WI38 (cell line): Measurements from ENCODE around the gene RAB3B.
"Not testable (repeated sequence)": the region's sequence is repeated elsewhere in the genome, so short reads cannot be mapped to it uniquely, and the experiment has no call there.

Experiments
- H3K4me3 ChIP-seq: 2 replicates; pipeline ENCODE4 v1.5.1; 2011; ENCODE audit warnings: low read depth, mild to moderate bottlenecking, control low read depth, low read length
- TF ChIP-seq, protein P1 (sequence below): IDR thresholded peaks from 2 replicates; pipeline ENCODE4 v1.5.1; 2012; ENCODE audit warnings: low read depth, mild to moderate bottlenecking, control low read depth, low read length

RAB3B gene

DNA sequence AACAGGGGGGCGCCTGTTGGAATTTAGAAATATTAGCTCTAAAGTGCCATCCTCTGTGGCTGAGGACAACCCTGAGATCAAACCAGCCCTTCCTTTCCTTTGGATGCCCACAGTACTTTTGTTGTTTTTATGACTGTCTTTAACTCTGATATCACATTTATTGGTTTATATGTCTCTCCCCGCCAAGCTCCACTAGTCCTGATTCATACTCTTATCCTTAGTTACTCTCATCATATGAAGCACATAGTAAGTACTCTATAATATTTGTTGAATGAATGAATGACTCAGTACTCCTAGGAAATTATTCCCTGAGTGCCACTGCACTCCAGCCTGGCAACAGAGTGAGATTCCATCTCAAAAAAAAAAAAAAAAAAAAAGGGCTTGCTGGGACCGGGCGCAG is 89.3 kb downstream of the RAB3B start:
- no peak overlapping the region for H3K4me3 ChIP-seq
- TF ChIP-seq, protein P1, sequence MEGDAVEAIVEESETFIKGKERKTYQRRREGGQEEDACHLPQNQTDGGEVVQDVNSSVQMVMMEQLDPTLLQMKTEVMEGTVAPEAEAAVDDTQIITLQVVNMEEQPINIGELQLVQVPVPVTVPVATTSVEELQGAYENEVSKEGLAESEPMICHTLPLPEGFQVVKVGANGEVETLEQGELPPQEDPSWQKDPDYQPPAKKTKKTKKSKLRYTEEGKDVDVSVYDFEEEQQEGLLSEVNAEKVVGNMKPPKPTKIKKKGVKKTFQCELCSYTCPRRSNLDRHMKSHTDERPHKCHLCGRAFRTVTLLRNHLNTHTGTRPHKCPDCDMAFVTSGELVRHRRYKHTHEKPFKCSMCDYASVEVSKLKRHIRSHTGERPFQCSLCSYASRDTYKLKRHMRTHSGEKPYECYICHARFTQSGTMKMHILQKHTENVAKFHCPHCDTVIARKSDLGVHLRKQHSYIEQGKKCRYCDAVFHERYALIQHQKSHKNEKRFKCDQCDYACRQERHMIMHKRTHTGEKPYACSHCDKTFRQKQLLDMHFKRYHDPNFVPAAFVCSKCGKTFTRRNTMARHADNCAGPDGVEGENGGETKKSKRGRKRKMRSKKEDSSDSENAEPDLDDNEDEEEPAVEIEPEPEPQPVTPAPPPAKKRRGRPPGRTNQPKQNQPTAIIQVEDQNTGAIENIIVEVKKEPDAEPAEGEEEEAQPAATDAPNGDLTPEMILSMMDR, result no peak

DNA sequence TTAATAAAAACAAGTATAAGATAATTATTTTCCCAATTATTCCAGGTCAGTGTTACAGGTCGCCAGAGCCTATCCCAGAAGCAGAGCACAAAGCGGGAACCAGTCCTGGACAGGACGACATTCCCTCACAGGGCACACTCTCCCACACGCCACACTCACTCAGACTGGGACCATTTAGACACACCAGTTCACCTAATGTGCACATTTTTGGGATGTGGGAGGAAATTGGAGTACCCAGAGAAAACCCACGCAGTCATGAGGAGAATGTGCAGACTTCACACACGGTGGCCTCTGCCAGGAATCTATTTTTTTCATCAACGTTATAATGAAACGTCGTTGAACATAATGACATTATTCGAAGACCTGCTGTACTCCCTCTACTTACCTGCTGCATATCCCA is 91.5 kb downstream of the RAB3B start:
- TF ChIP-seq, protein P1, result no peak
- no peak overlapping the region for H3K4me3 ChIP-seq

DNA sequence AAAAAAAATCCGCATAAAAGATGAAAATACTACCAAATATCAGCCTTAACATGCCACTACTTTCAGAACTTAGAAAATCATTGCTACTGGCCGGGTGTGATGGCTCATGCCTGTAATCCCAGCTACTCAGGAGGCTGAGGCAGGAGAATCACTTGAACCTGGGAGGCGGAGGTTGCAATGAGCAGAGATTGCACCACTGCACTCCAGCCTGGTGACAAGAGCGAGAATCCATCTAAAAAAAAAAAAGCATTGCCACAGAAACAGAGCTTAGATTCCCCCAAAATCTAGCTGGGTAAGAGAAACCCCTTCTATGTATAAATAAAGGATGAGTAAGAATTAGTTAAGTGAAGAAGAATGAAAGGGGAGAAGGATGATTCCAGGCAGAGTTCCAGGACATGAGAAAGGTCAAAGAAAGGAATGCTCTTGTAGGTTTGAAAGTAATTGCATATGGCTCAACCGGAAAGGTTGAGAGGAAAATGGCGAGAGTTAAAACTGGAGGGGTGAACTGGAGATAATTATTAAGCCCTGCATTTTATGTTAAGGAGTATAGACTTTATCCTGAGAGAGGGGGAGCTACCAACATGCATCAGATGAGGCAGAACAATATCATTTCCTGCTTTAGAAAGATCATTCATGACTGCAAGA is 92.3 kb downstream of the RAB3B start:
- TF ChIP-seq, protein P1, result no peak
- H3K4me3 ChIP-seq, result no peak overlapping the region

DNA sequence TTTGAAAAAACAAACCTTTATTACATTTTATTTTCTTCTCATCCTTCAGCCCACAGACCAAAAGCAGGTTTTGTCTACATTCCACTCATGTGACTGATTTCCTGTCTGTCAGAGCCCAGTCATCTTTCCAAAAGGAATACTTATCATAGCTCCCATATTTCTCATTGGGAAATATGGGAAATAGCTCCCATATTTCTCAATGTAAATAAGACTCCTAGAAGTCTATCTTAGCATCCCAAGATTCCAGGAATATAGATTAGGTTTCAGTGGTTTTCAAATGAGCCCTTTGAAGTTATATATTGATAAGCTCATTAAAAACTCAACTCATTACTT is 92.8 kb downstream of the RAB3B start:
- TF ChIP-seq, protein P1, result no peak

DNA sequence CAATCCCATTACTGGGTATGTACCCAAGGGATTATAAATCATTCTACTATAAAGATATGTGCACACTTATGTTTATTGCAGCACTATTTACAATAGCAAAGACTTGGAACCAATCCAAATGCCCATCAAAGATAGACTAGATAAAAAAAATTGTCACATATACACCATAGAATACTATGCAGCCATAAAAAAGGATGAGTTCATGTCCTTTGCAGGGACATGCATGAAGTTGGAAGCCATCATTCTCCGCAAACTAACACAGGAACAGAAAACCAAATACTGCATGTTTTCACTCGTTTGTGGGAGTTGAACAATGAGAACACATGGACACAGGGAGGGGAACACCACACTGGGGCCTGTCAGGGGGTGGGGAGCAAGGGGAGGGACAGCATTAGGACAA is 95.8 kb downstream of the RAB3B start:
- H3K4me3 ChIP-seq, result not testable (repeated sequence)

More for the DNA sequence above, 92.8 kb downstream of the RAB3B start:
- H3K4me3 ChIP-seq, result peak overlapping the region; percentile 41

DNA sequence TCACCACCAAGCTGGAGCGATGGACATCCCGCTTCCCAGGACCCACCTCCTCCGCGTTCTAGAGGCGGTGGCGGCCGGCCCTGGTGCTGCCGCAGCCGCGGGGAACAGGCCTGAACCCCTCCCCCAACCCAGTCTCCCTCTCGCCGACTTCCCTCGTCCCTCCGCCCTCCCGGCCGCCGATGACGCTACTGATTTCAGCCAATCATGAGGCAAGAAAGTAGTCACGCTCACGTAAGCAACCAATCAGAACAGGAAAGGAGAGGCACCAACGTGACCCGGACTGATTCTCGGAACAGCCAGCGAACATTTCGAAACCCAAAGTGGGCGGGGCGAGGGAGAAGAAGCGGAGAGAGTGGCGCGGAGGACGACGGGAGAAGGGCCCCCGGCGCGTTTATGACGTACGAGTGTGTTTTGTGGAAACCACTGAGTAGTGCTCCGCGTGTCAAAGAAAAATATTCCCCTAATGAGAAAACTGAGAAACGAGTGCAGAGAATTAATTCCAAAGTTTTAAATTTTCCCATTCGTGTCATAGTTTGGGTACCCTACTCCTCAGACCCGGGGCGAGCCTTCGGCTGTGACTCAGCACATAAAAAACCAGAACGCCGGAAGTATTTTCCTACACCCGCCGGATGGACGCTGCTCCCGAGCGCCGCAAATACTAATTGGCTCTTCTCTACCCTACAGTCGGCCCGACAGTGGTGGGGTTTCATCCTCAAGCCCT is 111.7 kb downstream of the RAB3B start, which contains the start of gene NRDC:
NRDC (minus strand) TSS at position 112 of the 721 bp plus-strand sequence. CDS start 112 bp downstream, outside the sequence.
- TF ChIP-seq, protein P1, result no peak
- peak within 1 kb of the TSS; percentile 100 for H3K4me3 ChIP-seq

DNA sequence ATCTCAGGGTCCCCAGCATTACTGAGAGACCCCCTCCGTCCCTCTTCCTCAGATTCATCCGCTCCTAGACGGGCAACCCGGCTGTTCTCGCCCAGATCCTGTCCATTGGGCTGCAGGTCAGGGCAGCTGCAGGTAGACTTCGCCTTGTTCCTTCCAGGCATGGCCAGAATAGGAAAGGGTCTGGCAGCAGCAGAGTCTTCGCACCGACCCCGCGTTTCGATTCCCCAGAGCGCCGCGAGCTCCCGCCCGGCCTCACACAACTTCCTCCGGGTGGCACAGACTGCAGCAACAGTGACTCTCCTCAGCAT is 112.2 kb downstream of the RAB3B start:
- peak overlapping the region; percentile 100 for H3K4me3 ChIP-seq
- TF ChIP-seq, protein P1, result no peak
